A172 (cell line): ENCODE measurements around the gene CYP4F11. TPM values are rescaled to one million over a fixed set of nuclear protein-coding genes. Genes with fewer than 3 reads are reported as not detected.
"Not testable (repeated sequence)": the region's sequence is repeated elsewhere in the genome, so short reads cannot be mapped to it uniquely, and the experiment has no call there.

ENCODE experiments used
- DNase-seq: peaks from one replicate; pipeline ENCODE4 v3.0.0-alpha.2; 2015; ENCODE audit warnings: low spot score
- total RNA-seq: library from RNA; depleted of rRNA; stranded (reverse); fragments of >200 nt; shearing (Covaris generic); gene quantifications from 2 replicates; pipeline ENCODE4 v1.2.3, GENCODE V29; 2014; rRNA removed

Gene CYP4F11
- total RNA-seq, 1 experiment from 2014 or later, result 2.2 TPM

- no peak for DNase-seq
These were observed 59.4 kb downstream of the CYP4F11 start for GRCh38 chr19:15874821-15875474.

DNA sequence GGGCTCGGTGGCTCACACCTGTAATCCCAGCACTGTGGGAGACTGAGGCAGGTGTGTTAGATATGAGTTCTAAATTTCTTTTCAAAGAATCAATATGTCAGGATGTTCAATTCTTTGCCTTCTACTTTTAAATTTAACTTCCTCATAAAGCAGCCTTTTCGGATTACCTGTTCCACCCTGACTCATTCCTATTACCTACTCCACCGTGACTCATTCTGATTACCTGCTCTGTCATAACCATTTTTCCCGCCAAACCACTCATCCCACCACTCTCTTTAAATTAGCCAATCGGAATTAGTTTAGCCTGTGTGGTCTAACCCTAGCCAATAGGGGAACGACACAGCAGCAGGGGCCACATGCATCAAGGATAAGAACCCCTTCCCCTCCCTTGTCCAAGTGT lies 60.6 kb downstream of the CYP4F11 start:
- not testable (repeated sequence) for DNase-seq

GRCh38 chr19:15871570-15871969 lies 62.8 kb downstream of the CYP4F11 start:
- DNase-seq, result no peak

DNA sequence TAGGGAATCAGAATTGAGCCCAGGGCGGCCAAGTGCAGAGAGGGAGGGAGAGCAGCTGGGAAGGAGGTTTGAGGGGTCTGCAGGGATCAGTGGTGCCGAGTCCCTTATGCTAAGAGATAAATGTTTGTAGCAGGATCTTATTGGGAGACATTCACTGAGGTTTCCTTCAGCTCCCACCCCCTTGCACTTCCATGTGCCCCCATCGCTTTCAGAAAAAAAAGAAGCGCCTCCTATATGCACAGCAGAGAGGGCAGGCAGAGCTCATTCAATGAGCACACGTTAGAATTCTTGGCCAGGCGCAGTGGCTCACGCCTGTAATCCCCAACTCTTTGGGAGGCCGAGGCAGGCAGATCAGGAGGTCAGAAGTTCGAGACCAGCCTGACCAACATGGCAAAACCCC lies 64.5 kb downstream of the CYP4F11 start:
- no peak for DNase-seq

DNA sequence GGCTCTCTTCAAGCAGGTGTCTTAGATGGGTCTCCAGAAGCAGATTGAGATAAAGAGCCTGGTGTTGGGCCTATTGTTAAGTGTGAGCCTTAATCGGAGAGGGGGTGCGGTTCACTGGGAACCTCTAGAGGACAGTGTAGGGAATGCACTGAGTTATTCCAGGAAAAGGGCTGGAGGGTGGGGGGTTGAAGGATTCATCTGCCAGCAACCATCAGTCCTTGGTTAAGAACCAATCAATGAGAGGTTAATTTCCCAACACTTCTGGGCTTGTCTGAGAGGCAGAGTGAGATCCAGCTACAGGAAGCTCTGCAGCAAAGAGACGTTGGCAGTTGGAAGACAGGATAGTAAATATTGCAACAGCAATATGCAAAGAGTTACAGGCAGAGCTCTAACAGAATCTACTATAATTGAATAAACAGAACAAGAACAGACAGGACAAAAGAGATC lies 65.2 kb downstream of the CYP4F11 start:
- peak; percentile 69 for DNase-seq

DNA sequence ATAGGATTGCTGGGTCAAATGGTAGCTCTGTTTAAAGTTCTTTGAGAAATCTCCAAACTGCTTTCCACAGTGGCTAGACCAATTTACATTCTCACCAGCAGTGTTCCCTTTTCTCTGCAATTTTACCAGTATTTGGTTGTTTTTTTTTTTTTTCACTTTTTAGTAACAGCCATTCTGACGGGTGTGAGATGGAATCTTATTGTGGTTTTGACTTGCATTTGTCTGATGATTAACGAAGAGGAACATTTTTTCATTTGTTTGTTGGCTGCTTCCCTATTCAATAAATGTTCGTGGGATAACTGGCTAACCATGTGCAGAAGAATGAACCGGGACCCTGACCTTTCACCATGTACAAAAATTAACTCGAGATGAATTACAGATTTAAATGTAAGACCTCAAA lies 67.7 kb downstream of the CYP4F11 start:
- no peak for DNase-seq

GRCh38 chr19:15864824-15865223 lies 69.5 kb downstream of the CYP4F11 start:
- DNase-seq, result no peak

GRCh38 chr19:15863272-15863671 lies 71.1 kb downstream of the CYP4F11 start:
- DNase-seq, result peak; percentile 34

DNA sequence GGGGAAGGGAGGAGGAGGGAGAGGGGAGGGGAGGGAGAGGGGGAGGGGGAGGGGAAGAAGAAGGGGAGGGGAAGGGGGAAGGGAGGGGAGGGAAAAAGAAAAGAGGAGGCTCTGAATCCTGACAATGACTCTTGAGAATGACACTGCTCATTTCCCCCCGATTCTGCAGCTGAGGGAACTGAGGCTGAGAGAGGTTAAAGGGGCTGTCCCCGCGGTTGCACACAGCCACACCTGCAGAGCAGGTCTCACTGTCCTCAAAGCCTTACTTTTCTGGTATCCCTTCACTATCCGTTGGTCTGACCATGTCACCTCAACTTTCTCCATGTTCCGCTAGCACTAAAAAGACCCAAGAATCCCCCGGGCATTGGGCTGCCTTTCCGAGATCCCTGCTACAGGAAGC lies 71.9 kb downstream of the CYP4F11 start:
- DNase-seq, result no peak

Other genes with a start within 250 kb of the CYP4F11 start
- gene OR10H2, start 206.5 kb downstream of the CYP4F11 start, total RNA-seq, result not detected in 2 replicates
- gene OR10H3, start 196.5 kb downstream of the CYP4F11 start, total RNA-seq, result not detected in 2 replicates
- gene OR10H5, start 146.9 kb downstream of the CYP4F11 start, total RNA-seq, result not detected in 2 replicates
- gene OR10H1, start 118.9 kb downstream of the CYP4F11 start, total RNA-seq, result not detected in 2 replicates
- 2.2 TPM in 1 of 2 replicates, not detected in the other for gene CYP4F2, start 36.5 kb downstream of the CYP4F11 start, total RNA-seq
- not detected in 2 replicates for gene OR10H4, start 14.5 kb upstream of the CYP4F11 start, total RNA-seq
- gene TPM4, start 142.0 kb upstream of the CYP4F11 start, total RNA-seq, result 1,516 and 1,534 TPM in 2 replicates
- gene RAB8A, start 177.4 kb upstream of the CYP4F11 start, total RNA-seq, result 60.3 and 60.8 TPM in 2 replicates
- gene HSH2D, start 209.2 kb upstream of the CYP4F11 start, total RNA-seq, result not detected in 2 replicates
- gene CIB3, start 239.0 kb upstream of the CYP4F11 start, total RNA-seq, result not detected in 2 replicates